Measurements from ENCODE around the gene OR9A4.

DNA sequence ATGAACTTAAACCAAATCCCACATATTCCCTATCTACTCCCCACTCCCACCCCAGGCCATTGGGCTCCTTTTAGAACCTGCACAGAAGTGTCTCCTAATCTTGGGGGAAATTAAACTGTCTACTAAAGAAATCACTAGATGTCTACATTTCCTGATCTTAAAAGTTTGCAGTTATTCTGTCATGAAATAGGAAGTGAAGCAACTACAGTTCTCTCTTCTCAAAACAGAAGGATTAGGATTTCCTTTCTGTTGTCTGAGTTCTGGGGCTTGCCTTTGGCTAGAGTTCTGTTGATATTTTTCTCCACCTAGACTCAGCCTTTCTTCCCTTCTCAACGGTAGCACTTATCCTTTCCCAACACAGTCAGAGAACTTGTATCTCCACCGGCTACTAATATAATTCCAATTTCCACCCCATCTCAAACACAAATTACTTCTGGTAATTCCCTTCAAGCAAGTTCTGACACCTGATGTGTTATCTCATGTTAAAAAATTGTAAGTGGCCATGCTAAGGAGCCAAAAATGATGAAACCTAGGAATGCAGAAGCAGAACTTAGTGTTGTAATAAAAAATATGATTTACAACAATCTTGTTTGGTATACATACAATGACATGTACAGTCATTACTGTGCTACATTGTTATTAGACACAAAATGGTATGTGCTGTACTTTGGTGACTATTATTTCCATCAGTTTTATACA is 12.1 kb downstream of the OR9A4 start:
- TF ChIP-seq CTCF (conservative IDR thresholded peaks at IDR 0.05 in 1 of 2, IDR thresholded peaks at IDR 0.05 in 1 of 2; ENCODE audit: low read depth in 1 of 2, low read length in 2 of 2): no peak
- no peak for TF ChIP-seq EZH2 (IDR thresholded peaks at IDR 0.05; ENCODE audit: low read length, missing control alignments)

Data from fibroblast of lung (primary cell).